Lower lobe of right lung (tissue), 2 donors: ENCODE measurements around the gene DTNB. TPM values are rescaled to one million over a fixed set of nuclear protein-coding genes. Genes with fewer than 3 reads are reported as not detected.

Experiments used
- ATAC-seq, 2 donors: fragments of 200-7000 bp; cut with Tn5 transposase; one replicate each; pipeline ENCODE4 v1.9.1; 2020 to 2022; ENCODE audit warnings: mild to moderate bottlenecking in 2 of 2, moderate library complexity in 2 of 2
- DNase-seq: peaks from one replicate; pipeline ENCODE4 v3.0.0-alpha.2; 2020
- H3K27ac ChIP-seq: fragments of 200-600 bp; one replicate; pipeline ENCODE4 v1.8.0; 2022
- H3K27me3 ChIP-seq: fragments of 200-600 bp; one replicate; pipeline ENCODE4 v1.8.0; 2022; ENCODE audit warnings: low read depth
- H3K36me3 ChIP-seq: fragments of 200-600 bp; one replicate; pipeline ENCODE4 v1.8.0; 2022; ENCODE audit warnings: mild to moderate bottlenecking
- H3K4me1 ChIP-seq: fragments of 200-600 bp; one replicate; pipeline ENCODE4 v1.8.0; 2022
- H3K4me3 ChIP-seq: fragments of 200-600 bp; one replicate; pipeline ENCODE4 v1.8.0; 2022; ENCODE audit warnings: mild to moderate bottlenecking
- H3K9me3 ChIP-seq: fragments of 200-600 bp; one replicate; pipeline ENCODE4 v1.8.0; 2022
- CTCF ChIP-seq: fragments of 200-600 bp; IDR thresholded peaks from one replicate; pipeline ENCODE4 v1.8.0; 2022; ENCODE audit warnings: antibody characterized with exemption, mild to moderate bottlenecking
- intact Hi-C: fragments of 100-400 bp; cut with DNase I; formaldehyde crosslinking; loops from one replicate; pipeline ENCODE4 v1.11.0; 2022
- total RNA-seq: library from RNA; stranded (reverse); fragmentation: NEBNext Ultra II Directional; extraction: Animal tissue kit (Norgen Biotek cat#: 25700); gene quantifications from one replicate; pipeline ENCODE4 v1.2.1, GENCODE V29; 2021
- donor health status: DM: no; HTN: yes; CAD: no; lungs with severe emphysema.

DTNB gene
- total RNA-seq, 1 donor from 2014 or later, result 32.9 TPM

- Histone ChIP-seq H3K9me3 (no peaks in the 10 kb centered on the region), H3K27ac (no peak overlapping the region), H3K4me3 (no peak overlapping the region), H3K4me1 (no peaks in the 10 kb centered on the region), H3K36me3 (no peaks in the 10 kb centered on the region), H3K27me3 (no peaks in the 10 kb centered on the region)
- ATAC-seq (peak; percentile 34 to 53), DNase-seq (no peak)
- TF ChIP-seq CTCF, result peak; percentile 63
- intact Hi-C loops, result no loop called here
These were observed 26.9 kb upstream of the DTNB start for GRCh38 chr2:25700221-25700660.

GRCh38 chr2:25699216-25699615, 25.8 kb upstream of the DTNB start:
- no peak for ATAC-seq
- Histone ChIP-seq H3K4me1 (no peaks in the 10 kb centered on the region), H3K27me3 (no peaks in the 10 kb centered on the region), H3K27ac (no peak overlapping the region), H3K36me3 (no peaks in the 10 kb centered on the region), H3K4me3 (no peak overlapping the region), H3K9me3 (no peaks in the 10 kb centered on the region)
- DNase-seq, result no peak
- no peak for TF ChIP-seq CTCF
- intact Hi-C loops, result no loop called here

- Histone ChIP-seq H3K9me3 (no peaks in the 10 kb centered on the region), H3K4me1 (no peaks in the 10 kb centered on the region), H3K27ac (no peak overlapping the region), H3K4me3 (no peak overlapping the region), H3K27me3 (no peaks in the 10 kb centered on the region), H3K36me3 (no peaks in the 10 kb centered on the region)
- DNase-seq (no peak), ATAC-seq (no peak)
- no peak for TF ChIP-seq CTCF
- intact Hi-C loops, result no loop called here
These were observed 25.4 kb upstream of the DTNB start for GRCh38 chr2:25698752-25699151.

- no peak overlapping the region for H3K27ac ChIP-seq
- ATAC-seq (no peak), DNase-seq (no peak)
- intact Hi-C loops, result no loop called here
- H3K27me3 ChIP-seq, result no peaks in the 10 kb centered on the region
- H3K9me3 ChIP-seq, result no peaks in the 10 kb centered on the region
- no peaks in the 10 kb centered on the region for H3K4me1 ChIP-seq
- TF ChIP-seq CTCF, result no peak
- no peak overlapping the region for H3K4me3 ChIP-seq
- H3K36me3 ChIP-seq, result no peaks in the 10 kb centered on the region
These were observed 24.4 kb upstream of the DTNB start for GRCh38 chr2:25697559-25698341.

- Histone ChIP-seq H3K27me3 (no peaks in the 10 kb centered on the region), H3K4me3 (no peak overlapping the region), H3K36me3 (no peaks in the 10 kb centered on the region), H3K4me1 (no peaks in the 10 kb centered on the region), H3K27ac (no peak overlapping the region), H3K9me3 (no peaks in the 10 kb centered on the region)
- intact Hi-C loops, result no loop called here
- DNase-seq (no peak), ATAC-seq (no peak)
- no peak for TF ChIP-seq CTCF
These were observed 19.5 kb upstream of the DTNB start for GRCh38 chr2:25692737-25693445.
